ENCODE results near the gene NAA35.

NAA35 gene

GRCh38 chr9:86052556-86053468 lies 111.9 kb downstream of the NAA35 start:
- no peak overlapping the region for H3K4me3 ChIP-seq (ENCODE audit: insufficient read depth, low read depth, low read length, poor library complexity, severe bottlenecking)
- DNase-seq: no peak
- no peaks in the 10 kb centered on the region for H3K9me3 ChIP-seq (ENCODE audit: control insufficient read depth, low read length)
- H3K36me3 ChIP-seq (ENCODE audit: control insufficient read depth, insufficient read depth, low read length): no peaks in the 10 kb centered on the region
- no peak overlapping the region for H3K27ac ChIP-seq (ENCODE audit: insufficient read depth, low read length, poor library complexity, severe bottlenecking)
- H3K4me1 ChIP-seq (ENCODE audit: control insufficient read depth, insufficient read depth, low read length, poor library complexity, severe bottlenecking): no peaks in the 10 kb centered on the region
- no peaks in the 10 kb centered on the region for H3K27me3 ChIP-seq (replicated peaks; ENCODE audit: control insufficient read depth, insufficient read depth, low read length, poor library complexity, severe bottlenecking)

GRCh38 chr9:86054695-86055094 lies 113.7 kb downstream of the NAA35 start:
- no peak overlapping the region for H3K27ac ChIP-seq (ENCODE audit: insufficient read depth, low read length, poor library complexity, severe bottlenecking)
- H3K4me1 ChIP-seq (ENCODE audit: control insufficient read depth, insufficient read depth, low read length, poor library complexity, severe bottlenecking): no peaks in the 10 kb centered on the region
- no peaks in the 10 kb centered on the region for H3K36me3 ChIP-seq (ENCODE audit: control insufficient read depth, insufficient read depth, low read length)
- H3K9me3 ChIP-seq (ENCODE audit: control insufficient read depth, low read length): no peaks in the 10 kb centered on the region
- no peak for DNase-seq
- H3K4me3 ChIP-seq (ENCODE audit: insufficient read depth, low read depth, low read length, poor library complexity, severe bottlenecking): no peak overlapping the region
- no peaks in the 10 kb centered on the region for H3K27me3 ChIP-seq (replicated peaks; ENCODE audit: control insufficient read depth, insufficient read depth, low read length, poor library complexity, severe bottlenecking)

DNA sequence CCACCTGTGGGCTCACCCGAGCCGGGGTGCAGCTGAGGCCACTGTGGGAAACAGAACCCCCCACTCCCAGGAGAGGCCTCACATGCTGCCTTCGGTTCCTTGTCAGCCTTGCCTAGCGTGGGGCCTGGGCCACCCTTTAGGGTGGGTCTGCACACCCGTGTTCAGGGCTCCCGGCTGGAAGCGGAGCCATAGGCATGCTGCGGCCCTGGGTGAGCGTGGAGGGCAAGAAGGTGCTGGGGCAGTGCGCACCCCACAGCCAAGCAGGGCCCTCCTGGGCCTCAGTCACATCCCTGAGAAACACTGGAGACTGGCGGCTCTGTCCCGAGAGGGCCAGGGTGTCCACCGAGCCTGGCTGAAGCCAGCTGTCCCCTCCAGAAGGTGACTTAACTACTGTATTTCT lies 116.5 kb downstream of the NAA35 start:
- H3K27ac ChIP-seq (ENCODE audit: insufficient read depth, low read length, poor library complexity, severe bottlenecking): no peak overlapping the region
- no peak overlapping the region for H3K4me3 ChIP-seq (ENCODE audit: insufficient read depth, low read depth, low read length, poor library complexity, severe bottlenecking)
- no peak for DNase-seq
- no peaks in the 10 kb centered on the region for H3K4me1 ChIP-seq (ENCODE audit: control insufficient read depth, insufficient read depth, low read length, poor library complexity, severe bottlenecking)
- H3K27me3 ChIP-seq (replicated peaks; ENCODE audit: control insufficient read depth, insufficient read depth, low read length, poor library complexity, severe bottlenecking): no peaks in the 10 kb centered on the region
- H3K9me3 ChIP-seq (ENCODE audit: control insufficient read depth, low read length): no peaks in the 10 kb centered on the region
- H3K36me3 ChIP-seq (ENCODE audit: control insufficient read depth, insufficient read depth, low read length): no peaks in the 10 kb centered on the region

GRCh38 chr9:86061972-86062739 lies 121.2 kb downstream of the NAA35 start:
- Histone ChIP-seq H3K27me3 (replicated peaks; ENCODE audit: control insufficient read depth, insufficient read depth, low read length, poor library complexity, severe bottlenecking) (no peaks in the 10 kb centered on the region), H3K36me3 (ENCODE audit: control insufficient read depth, insufficient read depth, low read length) (no peaks in the 10 kb centered on the region), H3K9me3 (ENCODE audit: control insufficient read depth, low read length) (no peaks in the 10 kb centered on the region), H3K4me3 (ENCODE audit: insufficient read depth, low read depth, low read length, poor library complexity, severe bottlenecking) (no peak overlapping the region), H3K4me1 (ENCODE audit: control insufficient read depth, insufficient read depth, low read length, poor library complexity, severe bottlenecking) (no peaks in the 10 kb centered on the region), H3K27ac (ENCODE audit: insufficient read depth, low read length, poor library complexity, severe bottlenecking) (no peak overlapping the region)
- no peak for DNase-seq

- Histone ChIP-seq H3K4me1 (ENCODE audit: control insufficient read depth, insufficient read depth, low read length, poor library complexity, severe bottlenecking) (no peaks in the 10 kb centered on the region), H3K27me3 (replicated peaks; ENCODE audit: control insufficient read depth, insufficient read depth, low read length, poor library complexity, severe bottlenecking) (no peaks in the 10 kb centered on the region), H3K4me3 (ENCODE audit: insufficient read depth, low read depth, low read length, poor library complexity, severe bottlenecking) (no peak overlapping the region), H3K27ac (ENCODE audit: insufficient read depth, low read length, poor library complexity, severe bottlenecking) (no peak overlapping the region), H3K36me3 (ENCODE audit: control insufficient read depth, insufficient read depth, low read length) (no peaks in the 10 kb centered on the region), H3K9me3 (ENCODE audit: control insufficient read depth, low read length) (no peaks in the 10 kb centered on the region)
- no peak for DNase-seq
These were observed 122.1 kb downstream of the NAA35 start for GRCh38 chr9:86062845-86063693.

DNA sequence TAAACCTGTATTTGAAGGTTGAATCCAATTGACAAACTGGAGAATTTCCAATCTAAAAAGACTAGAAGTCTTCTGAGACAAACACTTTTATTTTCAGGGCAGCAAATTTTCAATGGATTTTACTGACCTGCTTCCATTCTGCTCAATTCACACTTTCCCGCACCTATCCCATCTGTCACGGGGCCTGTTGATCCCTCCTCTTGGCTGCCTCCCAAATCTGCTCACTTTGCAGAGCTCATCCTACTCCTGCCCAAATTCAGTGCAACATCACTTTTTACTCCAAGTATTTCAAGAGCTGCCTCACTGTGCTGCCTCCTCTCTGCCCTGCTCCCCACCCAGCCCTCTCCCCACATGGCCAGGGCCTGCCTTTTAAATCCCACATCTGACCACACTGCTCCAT lies 123.3 kb downstream of the NAA35 start:
- no peaks in the 10 kb centered on the region for H3K9me3 ChIP-seq (ENCODE audit: control insufficient read depth, low read length)
- H3K4me1 ChIP-seq (ENCODE audit: control insufficient read depth, insufficient read depth, low read length, poor library complexity, severe bottlenecking): no peaks in the 10 kb centered on the region
- DNase-seq: no peak

GRCh38 chr9:86069206-86069869 lies 128.4 kb downstream of the NAA35 start:
- no peak for DNase-seq
- Histone ChIP-seq H3K36me3 (ENCODE audit: control insufficient read depth, insufficient read depth, low read length) (no peaks in the 10 kb centered on the region), H3K9me3 (ENCODE audit: control insufficient read depth, low read length) (no peaks in the 10 kb centered on the region), H3K4me3 (ENCODE audit: insufficient read depth, low read depth, low read length, poor library complexity, severe bottlenecking) (no peak overlapping the region), H3K4me1 (ENCODE audit: control insufficient read depth, insufficient read depth, low read length, poor library complexity, severe bottlenecking) (no peaks in the 10 kb centered on the region), H3K27me3 (replicated peaks; ENCODE audit: control insufficient read depth, insufficient read depth, low read length, poor library complexity, severe bottlenecking) (no peaks in the 10 kb centered on the region), H3K27ac (ENCODE audit: insufficient read depth, low read length, poor library complexity, severe bottlenecking) (no peak overlapping the region)

More for the DNA sequence above, 123.3 kb downstream of the NAA35 start:
- Histone ChIP-seq H3K27me3 (replicated peaks; ENCODE audit: control insufficient read depth, insufficient read depth, low read length, poor library complexity, severe bottlenecking) (no peaks in the 10 kb centered on the region), H3K4me3 (ENCODE audit: insufficient read depth, low read depth, low read length, poor library complexity, severe bottlenecking) (no peak overlapping the region), H3K36me3 (ENCODE audit: control insufficient read depth, insufficient read depth, low read length) (no peaks in the 10 kb centered on the region), H3K27ac (ENCODE audit: insufficient read depth, low read length, poor library complexity, severe bottlenecking) (no peak overlapping the region)
